Skin epidermis (tissue), 12 donors: ENCODE measurements around the gene EPB42.
"Not testable (repeated sequence)": the region's sequence is repeated elsewhere in the genome, so short reads cannot be mapped to it uniquely, and the experiment has no call there.

Experiments used
- H3K27ac ChIP-seq, 21 experiments: fragments of 200-600 bp; sonication (generic) in 11 of 21; one replicate each; pipeline ENCODE4 v1.5.0; 2020; ENCODE audit warnings: mild to moderate bottlenecking in 3 of 21, inconsistent platforms in 2 of 21, moderate library complexity in 2 of 21
- H3K4me3 ChIP-seq, 7 experiments: fragments of 200-600 bp; sonication (generic) in 2 of 7; one replicate each; pipeline ENCODE4 v1.5.0; 2020; ENCODE audit warnings: inconsistent platforms in 2 of 7, mild to moderate bottlenecking in 2 of 7, moderate library complexity in 1 of 7

EPB42 gene

DNA sequence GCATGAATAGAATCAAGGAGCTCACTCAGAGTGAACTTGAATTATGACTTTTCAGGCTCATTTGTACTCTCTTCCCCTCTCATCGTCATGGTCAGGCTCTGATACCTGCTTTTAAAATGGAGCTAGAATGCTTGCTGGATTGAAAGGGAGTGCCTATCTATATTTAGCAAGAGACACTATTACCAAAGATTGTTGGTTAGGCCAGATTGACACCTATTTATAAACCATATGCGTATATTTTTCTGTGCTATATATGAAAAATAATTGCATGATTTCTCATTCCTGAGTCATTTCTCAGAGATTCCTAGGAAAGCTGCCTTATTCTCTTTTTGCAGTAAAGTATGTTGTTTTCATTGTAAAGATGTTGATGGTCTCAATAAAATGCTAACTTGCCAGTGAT, 26.0 kb downstream of the EPB42 start:
- H3K27ac ChIP-seq, result no peak overlapping the region

GRCh38 chr15:43193710-43194109, 27.1 kb downstream of the EPB42 start:
- no peak overlapping the region for H3K27ac ChIP-seq
- no peak overlapping the region for H3K4me3 ChIP-seq

More for the DNA sequence above, 26.0 kb downstream of the EPB42 start:
- no peak overlapping the region for H3K4me3 ChIP-seq

DNA sequence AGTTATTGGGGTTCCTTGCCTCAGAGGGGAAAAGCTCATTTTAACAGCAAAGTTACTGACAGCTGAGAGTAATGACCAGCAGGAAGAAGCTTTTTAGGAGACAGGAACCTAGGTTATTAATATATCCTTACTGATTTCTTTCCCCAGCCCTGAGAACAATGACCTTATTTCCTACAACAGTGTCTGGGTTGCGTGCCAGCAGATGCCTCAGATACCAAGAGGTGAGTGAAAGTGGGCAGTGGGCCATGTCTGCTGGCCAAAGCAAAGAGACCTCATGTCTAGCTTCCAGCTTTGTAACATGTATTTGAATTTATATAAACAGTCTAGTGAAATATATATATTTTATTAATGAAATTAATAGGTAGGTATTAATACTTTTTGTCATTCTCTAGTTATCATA, 30.6 kb downstream of the EPB42 start:
- Histone ChIP-seq H3K4me3 (no peak overlapping the region), H3K27ac (no peak overlapping the region)

DNA sequence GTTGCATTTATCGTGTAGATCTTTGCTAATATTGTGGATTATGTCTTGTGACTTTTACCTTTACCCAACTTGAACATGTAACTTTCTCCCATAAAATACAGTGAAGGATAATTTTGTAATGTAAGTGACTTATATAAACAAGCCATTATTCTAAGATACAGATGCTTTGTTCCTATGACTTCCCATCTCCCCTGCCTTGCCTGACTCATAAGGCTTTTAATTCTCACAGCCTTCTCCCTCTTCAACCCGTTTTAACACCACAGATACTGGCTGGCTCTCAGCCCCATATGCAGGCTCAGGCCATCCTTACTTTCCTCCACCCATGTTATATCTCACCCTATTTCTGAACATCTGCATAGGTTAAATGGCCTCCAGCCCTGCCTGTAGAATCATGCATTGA, 31.5 kb downstream of the EPB42 start:
- Histone ChIP-seq H3K4me3 (no peak overlapping the region), H3K27ac (no peak overlapping the region)

- Histone ChIP-seq H3K27ac (no peak overlapping the region), H3K4me3 (no peak overlapping the region)
Observed at GRCh38 chr15:43187544-43188155, 33.2 kb downstream of the EPB42 start.

DNA sequence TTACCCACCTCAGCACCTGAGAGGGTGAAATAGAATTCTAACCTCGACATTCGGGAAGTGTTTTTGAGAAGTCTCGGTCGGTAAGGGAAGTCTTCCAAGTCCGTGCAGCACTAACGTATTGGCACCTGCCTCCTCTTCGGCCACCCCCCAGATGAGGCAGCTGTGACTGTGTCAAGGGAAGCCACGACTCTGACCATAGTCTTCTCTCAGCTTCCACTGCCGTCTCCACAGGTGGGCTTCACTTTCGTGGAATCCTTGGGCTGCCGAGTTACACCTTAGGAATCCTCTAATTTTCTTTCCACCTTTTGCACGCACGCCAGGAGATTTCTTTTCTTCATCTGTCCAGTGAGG, 34.8 kb downstream of the EPB42 start:
- Histone ChIP-seq H3K27ac (peak overlapping the region in 20 of 21 experiments; percentile 82 to 98 (median 92)), H3K4me3 (peak overlapping the region; percentile 50 to 91 (median 81))

DNA sequence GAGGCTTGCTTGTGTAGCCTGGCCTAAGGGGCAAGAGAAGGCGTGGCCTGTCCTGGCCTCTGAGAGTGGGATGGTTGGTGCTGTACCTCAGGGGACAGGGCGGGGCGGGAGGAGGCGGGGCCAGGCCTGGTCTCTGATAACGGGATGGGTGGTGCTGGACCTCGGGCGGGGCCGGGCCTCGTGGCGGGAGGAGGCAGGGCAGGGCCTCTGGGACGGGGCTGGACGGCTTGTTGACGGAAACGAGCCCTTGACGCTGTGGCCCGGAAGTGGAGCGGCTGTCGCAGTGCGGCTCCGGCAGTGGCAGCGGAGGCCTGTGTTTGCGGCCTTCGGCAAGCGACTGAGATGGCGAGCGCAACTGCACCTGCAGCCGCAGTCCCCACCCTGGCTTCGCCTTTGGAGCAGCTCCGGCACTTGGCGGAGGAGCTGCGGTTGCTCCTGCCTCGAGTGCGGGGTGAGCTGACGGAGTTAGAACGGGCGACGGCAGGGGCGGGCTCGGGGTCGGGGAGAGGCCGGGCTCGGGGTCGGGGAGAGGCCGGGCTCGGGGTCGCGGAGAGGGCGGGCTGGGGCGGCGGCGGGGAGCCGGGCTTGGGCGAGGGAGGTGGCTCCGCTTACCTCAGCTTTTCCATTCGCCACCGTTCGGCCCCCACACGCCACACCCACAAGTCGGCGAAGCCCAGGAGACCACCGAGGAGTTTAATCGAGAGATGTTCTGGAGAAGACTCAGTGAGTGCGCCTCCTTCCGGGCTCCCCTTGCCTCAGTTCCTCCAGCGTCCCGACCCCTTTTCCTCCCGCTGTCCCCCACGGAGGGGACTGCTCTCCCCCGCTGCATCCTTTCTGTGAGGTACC, 35.4 kb downstream of the EPB42 start, which contains the start of gene CCNDBP1:
CCNDBP1 (plus strand) TSS at position 247 of the 846 bp plus-strand sequence; CDS start at position 343, 96 bp downstream.
- peak within 1 kb of the TSS; percentile 58 to 98 (median 92) for H3K27ac ChIP-seq
- peak within 1 kb of the TSS; percentile 50 to 91 (median 81) for H3K4me3 ChIP-seq

- Histone ChIP-seq H3K4me3 (peak overlapping the region in 3 of 7 experiments; percentile 61 to 91 (median 79)), H3K27ac (peak overlapping the region in 18 of 21 experiments; percentile 86 to 98 (median 92))
Observed at GRCh38 chr15:43184407-43185124, 36.3 kb downstream of the EPB42 start.

DNA sequence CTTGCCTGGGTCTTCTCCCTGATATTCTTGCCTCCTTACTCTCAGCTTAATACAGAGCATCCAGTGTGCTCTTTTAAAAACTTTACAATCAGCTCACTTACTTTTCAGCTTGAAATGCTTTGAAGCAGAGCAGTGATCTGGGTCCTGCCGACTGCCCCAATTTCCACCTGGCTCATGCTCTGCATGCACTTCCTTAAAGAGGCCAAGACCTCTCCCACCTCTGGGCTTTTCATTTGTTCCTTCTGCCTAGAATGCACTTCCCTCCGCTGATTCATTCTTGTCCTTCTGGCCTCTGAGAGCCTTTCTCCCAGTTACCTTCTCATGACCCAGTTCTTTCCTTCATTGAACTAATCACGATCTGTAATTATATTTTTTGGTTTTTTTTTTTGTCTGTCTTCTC, 37.5 kb downstream of the EPB42 start:
- Histone ChIP-seq H3K4me3 (no peak overlapping the region), H3K27ac (no peak overlapping the region)

GRCh38 chr15:43177147-43177546, 43.7 kb downstream of the EPB42 start:
- H3K4me3 ChIP-seq, H3K27ac ChIP-seq: not testable (repeated sequence)

DNA sequence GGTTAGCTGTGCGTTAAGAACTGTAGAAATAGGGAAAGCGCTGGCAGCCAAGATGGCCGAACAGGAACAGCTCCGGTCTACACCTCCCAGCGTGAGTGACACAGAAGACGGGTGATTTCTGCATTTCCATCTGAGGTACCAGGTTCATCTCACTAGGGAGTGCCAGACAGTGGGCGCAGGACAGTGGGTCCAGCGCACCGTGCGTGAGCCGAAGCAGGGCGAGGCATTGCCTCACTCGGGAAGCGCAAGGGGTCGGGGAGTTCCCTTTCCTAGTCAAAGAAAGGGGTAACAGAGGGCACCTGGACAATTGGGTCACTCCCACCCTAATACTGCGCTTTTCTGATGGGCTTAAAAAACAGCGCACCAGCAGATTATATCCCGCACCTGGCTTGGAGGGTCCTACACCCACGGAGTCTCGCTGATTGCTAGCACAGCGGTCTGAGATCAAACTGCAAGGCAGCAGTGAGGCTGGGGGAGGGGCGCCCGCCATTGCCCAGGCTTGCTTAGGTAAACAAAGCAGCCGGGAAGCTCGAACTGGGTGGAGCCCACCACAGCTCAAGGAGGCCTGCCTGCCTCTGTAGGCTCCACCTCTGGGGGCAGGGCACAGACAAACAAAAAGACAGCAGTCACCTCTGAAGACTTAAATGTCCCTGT, 45.0 kb downstream of the EPB42 start:
- H3K4me3 ChIP-seq, result not testable (repeated sequence)

DNA sequence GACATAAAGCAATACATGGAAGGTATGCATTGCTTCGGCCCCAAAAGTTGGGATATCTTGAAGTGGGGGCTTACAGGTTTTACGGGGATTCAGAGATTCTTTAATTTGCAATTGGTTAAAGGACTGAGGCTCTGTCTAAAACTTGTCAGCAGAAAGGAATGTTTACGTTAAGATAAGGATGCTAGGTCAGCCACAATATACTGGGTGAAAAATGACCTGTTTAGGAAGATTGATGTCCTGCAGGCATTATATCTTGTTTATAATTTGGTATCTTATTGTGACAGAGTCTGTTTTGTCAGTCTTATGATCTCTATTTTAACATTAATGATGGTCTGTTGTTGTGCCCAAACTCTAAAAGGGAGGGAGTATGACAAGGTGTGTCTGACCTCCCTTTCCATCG, 50.9 kb downstream of the EPB42 start:
- no peak overlapping the region for H3K27ac ChIP-seq
- no peak overlapping the region for H3K4me3 ChIP-seq

More for the DNA sequence above, 45.0 kb downstream of the EPB42 start:
- H3K27ac ChIP-seq, result not testable (repeated sequence)

GRCh38 chr15:43168192-43169107, 52.4 kb downstream of the EPB42 start:
- Histone ChIP-seq H3K4me3 (no peak overlapping the region), H3K27ac (peak overlapping the region in 4 of 21 experiments; percentile 9 to 42 (median 32))

GRCh38 chr15:43167261-43167660, 53.6 kb downstream of the EPB42 start:
- H3K4me3 ChIP-seq, H3K27ac ChIP-seq: not testable (repeated sequence)

DNA sequence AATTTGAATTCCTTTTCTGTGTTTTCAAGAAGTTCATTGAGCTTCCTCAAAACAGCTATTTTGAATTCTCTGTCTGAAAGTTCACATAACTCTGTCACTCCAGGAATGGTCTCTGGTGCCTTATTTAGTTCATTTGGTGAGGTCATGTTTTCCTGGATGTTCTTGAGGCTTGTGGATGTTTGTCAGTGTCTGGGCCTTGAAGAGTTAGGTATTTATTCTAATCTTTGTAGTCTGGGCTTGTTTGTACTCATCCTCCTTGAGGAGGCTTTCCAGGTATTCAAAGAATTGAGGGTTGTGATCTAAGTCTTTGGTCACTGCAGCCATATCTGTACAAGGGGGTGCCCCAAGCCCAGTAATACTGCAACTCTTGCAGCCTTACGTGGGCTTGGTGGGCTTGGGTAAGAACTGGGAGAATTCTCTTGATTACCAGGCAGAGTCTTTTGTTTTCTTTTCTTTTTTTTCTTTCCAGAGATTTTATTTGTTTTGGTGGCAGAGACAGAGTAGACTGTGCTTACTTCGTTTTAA, 55.0 kb downstream of the EPB42 start:
- H3K4me3 ChIP-seq, result no peak overlapping the region
- H3K27ac ChIP-seq, result no peak overlapping the region

DNA sequence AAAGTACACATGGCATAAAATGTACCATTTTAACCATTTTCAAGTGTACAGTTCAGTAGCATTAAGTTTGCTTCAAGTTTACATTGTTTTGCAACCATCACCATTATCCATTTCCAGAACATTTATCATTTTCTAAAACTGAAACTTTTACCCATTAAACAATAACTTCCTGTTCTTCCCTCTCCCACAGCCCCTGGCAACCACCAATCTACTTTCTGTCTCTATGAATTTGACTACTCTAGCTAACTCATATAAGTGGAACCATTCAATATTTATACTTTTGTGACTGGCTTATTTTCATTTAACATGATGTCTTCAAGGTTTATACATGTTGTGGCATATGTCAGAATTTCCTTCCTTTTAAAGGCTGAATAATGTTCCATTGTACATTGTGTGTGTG, 67.5 kb downstream of the EPB42 start:
- Histone ChIP-seq H3K4me3 (no peak overlapping the region), H3K27ac (no peak overlapping the region)

DNA sequence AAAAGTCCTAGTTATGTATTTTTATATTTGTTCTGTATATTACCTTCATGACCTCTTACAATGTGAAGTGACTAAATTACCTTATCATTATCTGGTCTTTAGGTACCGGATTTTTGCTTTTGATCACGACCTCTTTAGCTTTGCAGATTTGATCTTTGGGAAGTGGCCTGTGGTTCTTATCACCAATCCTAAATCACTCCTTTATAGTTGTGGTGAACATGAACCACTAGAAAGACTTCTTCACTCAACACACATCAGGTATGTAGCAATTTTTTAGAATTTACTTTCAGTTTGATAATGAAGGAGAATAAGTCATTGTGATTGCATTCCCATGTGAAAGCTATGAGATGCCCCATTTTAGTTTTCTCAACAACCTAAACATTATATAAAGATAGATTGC, 69.1 kb downstream of the EPB42 start:
- H3K27ac ChIP-seq, result no peak overlapping the region
- H3K4me3 ChIP-seq, result no peak overlapping the region

- Histone ChIP-seq H3K27ac (peak overlapping the region in 3 of 21 experiments; percentile 7 to 32 (median 23)), H3K4me3 (no peak overlapping the region)
Observed at GRCh38 chr15:43150191-43150929, 70.5 kb downstream of the EPB42 start.
